BLaER1 treated with 17β-estradiol and CSF1 and Interleukin-3, amounts not matched to agents 10 nM and 100 nM (cell line): Measurements from ENCODE around the gene TP53BP1.

Experiments
- H3K27ac ChIP-seq, 11 experiments: shearing (Covaris generic); formaldehyde crosslinking; 2 replicates each; pipeline ENCODE4 v1.8.1; 2022
- H3K27me3 ChIP-seq, 11 experiments: shearing (Covaris generic); formaldehyde crosslinking; 2 replicates each; pipeline ENCODE4 v1.8.1; 2022
- H3K36me3 ChIP-seq, 11 experiments: shearing (Covaris generic); formaldehyde crosslinking; 2 replicates each; pipeline ENCODE4 v1.8.1; 2022
- H3K4me1 ChIP-seq, 10 experiments: shearing (Covaris generic); formaldehyde crosslinking; 2 replicates each; pipeline ENCODE4 v1.8.1; 2022
- H3K4me2 ChIP-seq, 11 experiments: shearing (Covaris generic); formaldehyde crosslinking; 2 replicates each; pipeline ENCODE4 v1.8.1; 2022
- H3K4me3 ChIP-seq, 10 experiments: shearing (Covaris generic); formaldehyde crosslinking; 2 replicates each; pipeline ENCODE4 v1.8.1; 2022
- H3K9ac ChIP-seq, 11 experiments: shearing (Covaris generic); formaldehyde crosslinking; 2 replicates each; pipeline ENCODE4 v1.8.1; 2022
- H3K9me3 ChIP-seq, 11 experiments: shearing (Covaris generic); formaldehyde crosslinking; replicated peaks in 1 of 11; 2 replicates each; pipeline ENCODE4 v1.8.1; 2022
- H4K20me1 ChIP-seq, 11 experiments: shearing (Covaris generic); formaldehyde crosslinking; 2 replicates each; pipeline ENCODE4 v1.8.1; 2022
- Cebpa-rat ChIP-seq, 11 experiments: shearing (Covaris generic); IDR thresholded peaks; 2 replicates each; pipeline ENCODE4 v1.8.1; 2022

TP53BP1 gene

GRCh38 chr15:43498990-43499389 lies 6.0 kb upstream of the TP53BP1 start:
- Histone ChIP-seq H3K4me2 (no peak overlapping the region), H3K9ac (no peak overlapping the region), H3K36me3 (no peaks in the 10 kb centered on the region; a peak in 1 of 22 replicates), H3K9me3 (no peaks in the 10 kb centered on the region), H4K20me1 (no peaks in the 10 kb centered on the region), H3K27me3 (no peaks in the 10 kb centered on the region), H3K4me3 (no peak overlapping the region), H3K4me1 (peaks cover 0 to under 1% (median 0%) of the 10 kb centered on the region in 10 experiments; a peak in 2 of 20 replicates), H3K27ac (no peak overlapping the region)
- TF ChIP-seq Cebpa-rat (IDR thresholded peaks at IDR 0.05) = no peak

GRCh38 chr15:43493703-43494472 lies 932 bp upstream of the TP53BP1 start:
- Histone ChIP-seq H3K36me3 (peaks cover 0 to 29% (median 27%) of the 10 kb centered on the region in 11 experiments; a peak in 18 of 22 replicates), H3K27ac (peak overlapping the region in 5 of 11 experiments; percentile 40 to 73 (median 68); a peak in 9 of 22 replicates), H3K4me2 (peak overlapping the region; percentile 74 to 93 (median 86)), H3K4me1 (peaks cover 17 to 28% (median 23%) of the 10 kb centered on the region in 10 experiments), H3K9me3 (no peaks in the 10 kb centered on the region), H4K20me1 (peaks cover 0 to 7% (median 0%) of the 10 kb centered on the region in 11 experiments; a peak in 1 of 22 replicates), H3K9ac (peak overlapping the region; percentile 73 to 83 (median 78); a peak in 19 of 22 replicates), H3K4me3 (peak overlapping the region; percentile 65 to 84 (median 80)), H3K27me3 (no peaks in the 10 kb centered on the region)
- TF ChIP-seq Cebpa-rat (IDR thresholded peaks at IDR 0.05) = no peak

- TF ChIP-seq Cebpa-rat (IDR thresholded peaks at IDR 0.05) = no peak
- Histone ChIP-seq H3K27me3 (no peaks in the 10 kb centered on the region), H3K4me2 (peak overlapping the region; percentile 69 to 97 (median 87)), H3K4me3 (peak overlapping the region; percentile 65 to 84 (median 80)), H3K27ac (peak overlapping the region in 10 of 11 experiments; percentile 54 to 77 (median 68); a peak in 14 of 22 replicates), H4K20me1 (peaks cover 0 to 7% (median 0%) of the 10 kb centered on the region in 11 experiments; a peak in 1 of 22 replicates), H3K9ac (peak overlapping the region; percentile 73 to 83 (median 78); a peak in 21 of 22 replicates), H3K9me3 (no peaks in the 10 kb centered on the region), H3K4me1 (peaks cover 17 to 28% (median 24%) of the 10 kb centered on the region in 10 experiments), H3K36me3 (peaks cover 13 to 46% (median 43%) of the 10 kb centered on the region in 11 experiments)
These were observed 690 bp downstream of the TP53BP1 start for GRCh38 chr15:43492266-43492665.

GRCh38 chr15:43489191-43489590 lies 3.8 kb downstream of the TP53BP1 start:
- Histone ChIP-seq H3K4me2 (peak overlapping the region in 2 of 11 experiments; percentile 7 to 24; a peak in 1 of 22 replicates), H3K27ac (no peak overlapping the region), H3K9me3 (no peaks in the 10 kb centered on the region), H3K4me1 (peaks cover 17 to 28% (median 24%) of the 10 kb centered on the region in 10 experiments), H3K4me3 (no peak overlapping the region), H4K20me1 (peaks cover 0 to 13% (median 0%) of the 10 kb centered on the region in 11 experiments; a peak in 2 of 22 replicates), H3K9ac (no peak overlapping the region), H3K36me3 (peaks cover 25 to 75% (median 66%) of the 10 kb centered on the region in 11 experiments), H3K27me3 (no peaks in the 10 kb centered on the region)
- TF ChIP-seq Cebpa-rat (IDR thresholded peaks at IDR 0.05) = no peak

GRCh38 chr15:43488790-43489189 lies 4.2 kb downstream of the TP53BP1 start:
- Histone ChIP-seq H3K27me3 (no peaks in the 10 kb centered on the region), H4K20me1 (peaks cover 0 to 17% (median 0%) of the 10 kb centered on the region in 11 experiments; a peak in 4 of 22 replicates), H3K4me1 (peaks cover 15 to 27% (median 22%) of the 10 kb centered on the region in 10 experiments), H3K4me3 (no peak overlapping the region), H3K36me3 (peaks cover 25 to 77% (median 67%) of the 10 kb centered on the region in 11 experiments), H3K27ac (no peak overlapping the region), H3K9ac (no peak overlapping the region), H3K9me3 (no peaks in the 10 kb centered on the region), H3K4me2 (no peak overlapping the region)
- no peak for TF ChIP-seq Cebpa-rat (IDR thresholded peaks at IDR 0.05)

- no peaks in the 10 kb centered on the region for H3K27me3 ChIP-seq
- H3K4me3 ChIP-seq = no peak overlapping the region
These were observed 5.6 kb downstream of the TP53BP1 start for GRCh38 chr15:43487271-43487895.

GRCh38 chr15:43484455-43484854 lies 8.5 kb downstream of the TP53BP1 start:
- Histone ChIP-seq H3K36me3 (peaks cover 43 to 89% (median 77%) of the 10 kb centered on the region in 11 experiments), H3K9ac (peak overlapping the region in 4 of 11 experiments; percentile 13 to 46 (median 29); a peak in 4 of 22 replicates), H3K4me1 (peaks cover 0 to 9% (median 5%) of the 10 kb centered on the region in 10 experiments; a peak in 7 of 20 replicates), H3K27me3 (no peaks in the 10 kb centered on the region), H3K27ac (no peak overlapping the region), H3K4me3 (no peak overlapping the region), H3K9me3 (no peaks in the 10 kb centered on the region), H3K4me2 (no peak overlapping the region), H4K20me1 (peaks cover 0 to 25% (median 0%) of the 10 kb centered on the region in 11 experiments; a peak in 4 of 22 replicates)
- no peak for TF ChIP-seq Cebpa-rat (IDR thresholded peaks at IDR 0.05)

More at GRCh38 chr15:43487271-43487895, 5.6 kb downstream of the TP53BP1 start:
- no peak for TF ChIP-seq Cebpa-rat (IDR thresholded peaks at IDR 0.05)
- Histone ChIP-seq H3K36me3 (peaks cover 29 to 85% (median 72%) of the 10 kb centered on the region in 11 experiments), H3K4me1 (peaks cover 9 to 21% (median 16%) of the 10 kb centered on the region in 10 experiments), H4K20me1 (peaks cover 0 to 21% (median 0%) of the 10 kb centered on the region in 11 experiments; a peak in 4 of 22 replicates), H3K4me2 (no peak overlapping the region), H3K27ac (no peak overlapping the region), H3K9ac (no peak overlapping the region), H3K9me3 (no peaks in the 10 kb centered on the region)

GRCh38 chr15:43483297-43484128 lies 9.4 kb downstream of the TP53BP1 start:
- H3K9me3 ChIP-seq = no peaks in the 10 kb centered on the region
- H3K4me2 ChIP-seq = no peak overlapping the region
- no peak for TF ChIP-seq Cebpa-rat (IDR thresholded peaks at IDR 0.05)
- H3K27me3 ChIP-seq = no peaks in the 10 kb centered on the region
- no peak overlapping the region for H3K27ac ChIP-seq
- peaks cover 0 to 6% (median 0%) of the 10 kb centered on the region in 10 experiments; a peak in 1 of 20 replicates for H3K4me1 ChIP-seq
- H4K20me1 ChIP-seq = peaks cover 0 to 20% (median 0%) of the 10 kb centered on the region in 11 experiments; a peak in 4 of 22 replicates
- H3K36me3 ChIP-seq = peaks cover 51 to 90% (median 77%) of the 10 kb centered on the region in 11 experiments
- no peak overlapping the region for H3K4me3 ChIP-seq
- peak overlapping the region in 1 of 11 experiments; percentile 46; a peak in 1 of 22 replicates for H3K9ac ChIP-seq
